ENCODE results near the gene ERRFI1. TPM values are rescaled to one million over a fixed set of nuclear protein-coding genes. Genes with fewer than 3 reads are reported as not detected.
A peak's percentile ranks its signal among the peaks of the same experiment; 100 is the strongest.

ERRFI1 gene
- total and polyA plus RNA-seq, 2 experiments from 2014 or later = 123 to 163 TPM

DNA sequence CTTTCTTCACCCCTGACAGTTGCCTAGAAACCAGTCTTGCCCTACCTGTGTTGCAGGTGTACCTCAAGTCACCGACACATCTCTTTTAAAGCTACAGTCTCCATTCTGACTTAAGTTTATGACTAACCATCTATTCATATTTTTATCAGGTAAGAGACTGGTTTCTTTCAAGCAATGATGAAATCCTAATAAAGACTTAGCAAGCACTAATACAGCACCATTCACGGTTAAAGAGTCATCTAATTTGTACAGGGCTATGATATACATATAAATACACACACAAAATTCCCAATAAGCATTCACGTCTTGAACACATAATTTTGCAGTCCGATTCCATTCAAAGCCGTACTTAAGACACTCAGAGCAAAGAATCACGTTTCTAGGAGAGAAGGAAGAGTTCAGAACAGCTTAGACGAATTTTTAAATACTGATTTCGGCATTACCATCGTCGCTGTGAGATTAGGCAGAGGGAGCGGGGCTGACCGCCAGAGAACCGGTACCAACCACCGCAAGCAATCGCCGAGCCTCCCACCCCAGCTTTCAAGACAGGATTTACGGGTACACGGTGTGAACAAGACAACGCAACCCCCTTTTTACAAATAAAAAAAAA lies 943 bp downstream of the ERRFI1 start:
- 2% methylated on average over 17 of the region's 19 CpGs for WGBS (ENCODE audit: low lambda C conversion rate, missing lambda C conversion rate)
- no peaks in the 10 kb centered on the region for H3K27me3 ChIP-seq
- no peak overlapping the region for H2AFZ ChIP-seq
- peaks cover 44% of the 10 kb centered on the region for H3K4me1 ChIP-seq (ENCODE audit: insufficient read depth)
- no peaks in the 10 kb centered on the region for H3K36me3 ChIP-seq (replicated peaks; ENCODE audit: insufficient read depth, low read depth)
- TF ChIP-seq, protein P1, sequence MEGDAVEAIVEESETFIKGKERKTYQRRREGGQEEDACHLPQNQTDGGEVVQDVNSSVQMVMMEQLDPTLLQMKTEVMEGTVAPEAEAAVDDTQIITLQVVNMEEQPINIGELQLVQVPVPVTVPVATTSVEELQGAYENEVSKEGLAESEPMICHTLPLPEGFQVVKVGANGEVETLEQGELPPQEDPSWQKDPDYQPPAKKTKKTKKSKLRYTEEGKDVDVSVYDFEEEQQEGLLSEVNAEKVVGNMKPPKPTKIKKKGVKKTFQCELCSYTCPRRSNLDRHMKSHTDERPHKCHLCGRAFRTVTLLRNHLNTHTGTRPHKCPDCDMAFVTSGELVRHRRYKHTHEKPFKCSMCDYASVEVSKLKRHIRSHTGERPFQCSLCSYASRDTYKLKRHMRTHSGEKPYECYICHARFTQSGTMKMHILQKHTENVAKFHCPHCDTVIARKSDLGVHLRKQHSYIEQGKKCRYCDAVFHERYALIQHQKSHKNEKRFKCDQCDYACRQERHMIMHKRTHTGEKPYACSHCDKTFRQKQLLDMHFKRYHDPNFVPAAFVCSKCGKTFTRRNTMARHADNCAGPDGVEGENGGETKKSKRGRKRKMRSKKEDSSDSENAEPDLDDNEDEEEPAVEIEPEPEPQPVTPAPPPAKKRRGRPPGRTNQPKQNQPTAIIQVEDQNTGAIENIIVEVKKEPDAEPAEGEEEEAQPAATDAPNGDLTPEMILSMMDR (IDR thresholded peaks at IDR 0.05; ENCODE audit: poor library complexity) = no peak
- no peak for TF ChIP-seq EZH2phosphoT487 (IDR thresholded peaks at IDR 0.05; ENCODE audit: low read depth, severe bottlenecking, unreplicated experiment)
- no peak for TF ChIP-seq EZH2 (IDR thresholded peaks at IDR 0.05; ENCODE audit: borderline replicate concordance)
- H3K4me3 ChIP-seq = peak overlapping the region; percentile 75
- no peaks in the 10 kb centered on the region for H3K9me3 ChIP-seq (ENCODE audit: low read depth)
- H3K27ac ChIP-seq = peak overlapping the region; percentile 97
- H3K4me2 ChIP-seq = peak overlapping the region; percentile 71
- DNase-seq (ENCODE audit: low spot score) = no peak
- no peaks in the 10 kb centered on the region for H3K9me2 ChIP-seq (replicated peaks; ENCODE audit: insufficient read depth)
- H4K20me1 ChIP-seq (ENCODE audit: insufficient read depth, poor library complexity, severe bottlenecking) = peaks cover 45% of the 10 kb centered on the region
- peaks cover 62% of the 10 kb centered on the region for H3K79me2 ChIP-seq

DNA sequence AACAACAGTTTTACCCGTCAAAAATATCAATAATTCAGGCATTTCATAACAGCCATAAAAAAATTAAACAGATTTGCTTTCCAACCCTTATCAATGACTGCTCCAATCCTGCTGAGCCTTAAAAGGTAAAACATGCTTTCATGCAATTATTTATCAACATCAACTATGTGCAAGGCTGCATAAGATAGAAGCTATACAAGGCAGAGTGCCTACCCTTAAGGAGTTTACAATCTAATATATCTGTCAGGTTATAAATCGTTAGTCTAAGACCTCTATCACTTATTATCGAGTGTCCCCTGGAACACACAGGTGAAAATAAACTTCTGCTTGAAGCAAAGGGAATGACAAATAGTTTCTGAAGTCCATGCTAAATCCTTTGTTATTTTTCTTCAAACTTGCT lies 1.8 kb downstream of the ERRFI1 start:
- no peaks in the 10 kb centered on the region for H3K9me3 ChIP-seq (ENCODE audit: low read depth)
- H3K4me3 ChIP-seq = peak overlapping the region; percentile 75
- TF ChIP-seq EZH2 (IDR thresholded peaks at IDR 0.05; ENCODE audit: borderline replicate concordance) = no peak
- TF ChIP-seq EZH2phosphoT487 (IDR thresholded peaks at IDR 0.05; ENCODE audit: low read depth, severe bottlenecking, unreplicated experiment) = no peak
- TF ChIP-seq, protein P1 (IDR thresholded peaks at IDR 0.05; ENCODE audit: poor library complexity) = no peak
- no peaks in the 10 kb centered on the region for H3K27me3 ChIP-seq
- 45% methylated on average over 3 of the region's 3 CpGs for WGBS (ENCODE audit: low lambda C conversion rate, missing lambda C conversion rate)
- H3K79me2 ChIP-seq = peaks cover 68% of the 10 kb centered on the region
- DNase-seq (ENCODE audit: low spot score) = no peak
- H3K4me1 ChIP-seq (ENCODE audit: insufficient read depth) = peaks cover 44% of the 10 kb centered on the region
- no peak overlapping the region for H2AFZ ChIP-seq
- no peaks in the 10 kb centered on the region for H3K9me2 ChIP-seq (replicated peaks; ENCODE audit: insufficient read depth)
- peak overlapping the region; percentile 97 for H3K27ac ChIP-seq
- no peaks in the 10 kb centered on the region for H3K36me3 ChIP-seq (replicated peaks; ENCODE audit: insufficient read depth, low read depth)
- H3K4me2 ChIP-seq = peak overlapping the region; percentile 71
- H4K20me1 ChIP-seq (ENCODE audit: insufficient read depth, poor library complexity, severe bottlenecking) = peaks cover 51% of the 10 kb centered on the region

DNA sequence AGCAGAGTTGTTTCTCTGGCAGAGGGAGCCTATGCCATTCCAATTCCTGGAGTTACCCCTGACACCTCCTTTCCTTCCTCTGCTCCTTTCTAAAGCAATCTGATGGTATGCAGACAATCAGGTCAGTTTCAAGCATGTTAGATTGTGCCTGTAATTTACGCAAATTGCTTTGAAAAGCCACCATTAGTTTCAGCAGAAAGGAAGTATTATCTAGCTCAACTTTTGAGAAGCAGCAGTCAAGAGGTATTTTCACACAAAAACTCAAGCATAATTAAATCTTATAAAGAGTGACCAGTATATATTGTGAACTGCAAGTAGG lies 2.2 kb downstream of the ERRFI1 start:
- Histone ChIP-seq H2AFZ (no peak overlapping the region), H3K27ac (peak overlapping the region; percentile 97), H3K4me2 (peak overlapping the region; percentile 71), H3K9me2 (replicated peaks; ENCODE audit: insufficient read depth) (no peaks in the 10 kb centered on the region), H3K9me3 (ENCODE audit: low read depth) (no peaks in the 10 kb centered on the region), H3K27me3 (no peaks in the 10 kb centered on the region), H3K4me1 (ENCODE audit: insufficient read depth) (peaks cover 43% of the 10 kb centered on the region), H3K79me2 (peaks cover 72% of the 10 kb centered on the region), H3K36me3 (replicated peaks; ENCODE audit: insufficient read depth, low read depth) (no peaks in the 10 kb centered on the region), H4K20me1 (ENCODE audit: insufficient read depth, poor library complexity, severe bottlenecking) (peaks cover 55% of the 10 kb centered on the region), H3K4me3 (peak overlapping the region; percentile 75)
- TF ChIP-seq EZH2 (IDR thresholded peaks at IDR 0.05; ENCODE audit: borderline replicate concordance) = no peak
- TF ChIP-seq, protein P1 (IDR thresholded peaks at IDR 0.05; ENCODE audit: poor library complexity) = no peak
- TF ChIP-seq EZH2phosphoT487 (IDR thresholded peaks at IDR 0.05; ENCODE audit: low read depth, severe bottlenecking, unreplicated experiment) = no peak
- WGBS (ENCODE audit: low lambda C conversion rate, missing lambda C conversion rate) = 58% methylated on average over 1 of the region's 1 CpG
- DNase-seq (ENCODE audit: low spot score) = no peak

Data from hepatocyte (in vitro differentiated cells).